SHP77 (cell line): ENCODE measurements around the gene SPATA13.

ENCODE experiments used
- DNase-seq, 2 experiments: peaks; one replicate each; lab custom pipeline; 2025; lab: John Stamatoyannopoulos, UW

Gene SPATA13

GRCh38 chr13:24223341-24224231, 63.1 kb downstream of the SPATA13 start:
- DNase-seq = no peak

GRCh38 chr13:24224232-24224680, 63.7 kb downstream of the SPATA13 start:
- no peak for DNase-seq

- DNase-seq = no peak
These were observed 64.5 kb downstream of the SPATA13 start for GRCh38 chr13:24225062-24225461.

GRCh38 chr13:24225930-24226329, 65.4 kb downstream of the SPATA13 start:
- DNase-seq = no peak

GRCh38 chr13:24226762-24227161, 66.2 kb downstream of the SPATA13 start:
- no peak for DNase-seq

- DNase-seq = peak; percentile 33 to 55
These were observed 68.4 kb downstream of the SPATA13 start for GRCh38 chr13:24228852-24229458.

- DNase-seq = no peak
These were observed 70.0 kb downstream of the SPATA13 start for GRCh38 chr13:24230428-24231072.

GRCh38 chr13:24231377-24231776, 70.9 kb downstream of the SPATA13 start:
- DNase-seq = no peak

- DNase-seq = no peak
These were observed 71.5 kb downstream of the SPATA13 start for GRCh38 chr13:24232037-24232436.

- no peak for DNase-seq
These were observed 72.0 kb downstream of the SPATA13 start for GRCh38 chr13:24232474-24232873.

- no peak for DNase-seq
These were observed 72.9 kb downstream of the SPATA13 start for GRCh38 chr13:24233351-24233901.

- no peak for DNase-seq
These were observed 73.8 kb downstream of the SPATA13 start for GRCh38 chr13:24234200-24234915.

GRCh38 chr13:24237356-24237755, 76.8 kb downstream of the SPATA13 start:
- DNase-seq = no peak

GRCh38 chr13:24241336-24241735, 80.8 kb downstream of the SPATA13 start:
- DNase-seq = no peak

GRCh38 chr13:24242100-24242499, 81.6 kb downstream of the SPATA13 start:
- no peak for DNase-seq

- DNase-seq = no peak
These were observed 82.8 kb downstream of the SPATA13 start for GRCh38 chr13:24243302-24243701.

GRCh38 chr13:24244802-24245201, 84.3 kb downstream of the SPATA13 start:
- DNase-seq = no peak

- DNase-seq = no peak
These were observed 86.5 kb downstream of the SPATA13 start for GRCh38 chr13:24247016-24247415.

GRCh38 chr13:24249624-24250023, 89.1 kb downstream of the SPATA13 start:
- no peak for DNase-seq

GRCh38 chr13:24250376-24251057, 90.0 kb downstream of the SPATA13 start:
- no peak for DNase-seq

- no peak for DNase-seq
These were observed 91.0 kb downstream of the SPATA13 start for GRCh38 chr13:24251525-24251924.
